Kidney (tissue), 14 donors: ENCODE measurements around the gene CALU. TPM values are rescaled to one million over a fixed set of nuclear protein-coding genes. Genes with fewer than 3 reads are reported as not detected.

Source experiments
- DNase-seq, 5 donors: peaks; one replicate each; pipeline ENCODE4 v3.0.0-alpha.2; 2013 to 2020
- FAIRE-seq: peaks from 2 replicates; lab custom pipeline; 2012; peaks lifted over from hg19 to GRCh38; lab: Jason Lieb, UNC
- H3K27ac ChIP-seq, 2 donors: one replicate each; pipeline ENCODE4 v1.7.0; 2013; ENCODE audit warnings: low read depth in 2 of 2, low read length in 2 of 2, inconsistent platforms in 1 of 2
- H3K27me3 ChIP-seq: one replicate; pipeline ENCODE4 v1.7.1; 2013; ENCODE audit warnings: low read length, inconsistent platforms; ENCODE audit not compliant: control insufficient read depth, insufficient read depth
- H3K36me3 ChIP-seq, 3 donors: one replicate each; pipeline versions ENCODE4 v1.7.0 to v1.7.1; 2013; ENCODE audit warnings: low read length in 3 of 3, control low read depth in 1 of 3, inconsistent platforms in 1 of 3; ENCODE audit not compliant: insufficient read depth in 3 of 3, control insufficient read depth in 2 of 3
- H3K4me1 ChIP-seq, 3 donors: one replicate each; pipeline versions ENCODE4 v1.7.0 to v1.7.1; 2013; ENCODE audit warnings: low read length in 3 of 3, inconsistent platforms in 1 of 3, low read depth in 1 of 3; ENCODE audit not compliant: control insufficient read depth in 2 of 3, insufficient read depth in 2 of 3
- H3K4me3 ChIP-seq, 3 donors: one replicate each; pipeline versions ENCODE4 v1.7.0 to v1.8.1; 2013; ENCODE audit warnings: low read length in 3 of 3, control low read depth in 1 of 3, inconsistent platforms in 1 of 3
- H3K9ac ChIP-seq, 3 donors: one replicate each; pipeline versions ENCODE4 v1.7.0 to v1.7.1; 2013; ENCODE audit warnings: low read length in 3 of 3, control low read depth in 1 of 3, inconsistent platforms in 1 of 3
- H3K9me3 ChIP-seq, 3 donors: one replicate each; pipeline versions ENCODE4 v1.7.0 to v1.7.1; 2013; ENCODE audit warnings: low read length in 3 of 3, control low read depth in 1 of 3, inconsistent platforms in 1 of 3; ENCODE audit not compliant: control insufficient read depth in 2 of 3, insufficient read depth in 1 of 3
- CTCF ChIP-seq: IDR thresholded peaks from 3 replicates; pipeline ENCODE4 v1.5.1; 2012; ENCODE audit warnings: mild to moderate bottlenecking, moderate library complexity, borderline replicate concordance; ENCODE audit not compliant: insufficient read depth; ENCODE audit errors: extremely low read depth
- intact Hi-C: fragments of 100-400 bp; cut with DNase I; formaldehyde crosslinking; loops from one replicate; pipeline ENCODE4 v1.11.1; 2022
- polyA plus RNA-seq: library from polyadenylated mRNA; stranded (reverse); fragments of 350-450 nt; fragmentation: Illumina TruSeq; extraction: RNeasy Lipid Tissue Mini Kit (QIAGEN cat#74804); gene quantifications from one replicate; pipeline ENCODE4 v1.2.3, GENCODE V29; 2014; ENCODE audit warnings: low read depth, low replicate concordance; ENCODE audit not compliant: insufficient read depth
- total RNA-seq: library from RNA; stranded (reverse); fragmentation: NEBNext Ultra II Directional; extraction: Animal tissue kit (Norgen Biotek cat#: 25700); gene quantifications from one replicate; pipeline ENCODE4 v1.2.1, GENCODE V29; 2021
- donor health status: control.
- donor health status: control.
- donor health status: control.
- donor health status: control.
- donor health status: control.
- donor health status: DM: yes; HTN: yes; CAD: no.
- donor health status: Normal renal cell carcinoma (clear cell type).

The CALU gene
- total and polyA plus RNA-seq, 2 donors from 2014 or later: 32.9 to 75.1 TPM

- Histone ChIP-seq H3K9ac (no peak overlapping the region), H3K4me3 (no peak overlapping the region), H3K36me3 (no peaks in the 10 kb centered on the region), H3K27me3 (no peaks in the 10 kb centered on the region), H3K27ac (no peak overlapping the region), H3K4me1 (no peaks in the 10 kb centered on the region), H3K9me3 (peaks cover 0 to 4% (median 0%) of the 10 kb centered on the region in 3 donors)
- no peak for FAIRE-seq
- TF ChIP-seq CTCF: no peak
- no peak for DNase-seq
- intact Hi-C loops: no loop called here
Observed at GRCh38 chr7:128778946-128779345, 39.8 kb downstream of the CALU start.

- intact Hi-C loops: no loop called here
- DNase-seq (no peak), FAIRE-seq (no peak)
- no peak overlapping the region for H3K9ac ChIP-seq
- no peaks in the 10 kb centered on the region for H3K27me3 ChIP-seq
- peaks cover 0 to 4% (median 0%) of the 10 kb centered on the region in 3 donors for H3K9me3 ChIP-seq
- no peaks in the 10 kb centered on the region for H3K4me1 ChIP-seq
- H3K27ac ChIP-seq: no peak overlapping the region
- H3K4me3 ChIP-seq: no peak overlapping the region
- H3K36me3 ChIP-seq: no peaks in the 10 kb centered on the region
- TF ChIP-seq CTCF: no peak
Observed at GRCh38 chr7:128781126-128781525, 42.0 kb downstream of the CALU start.

GRCh38 chr7:128781851-128782250, 42.7 kb downstream of the CALU start:
- H3K27ac ChIP-seq: no peak overlapping the region
- H3K36me3 ChIP-seq: no peaks in the 10 kb centered on the region
- intact Hi-C loops: no loop called here
- no peak overlapping the region for H3K4me3 ChIP-seq
- DNase-seq (no peak), FAIRE-seq (no peak)
- no peaks in the 10 kb centered on the region for H3K4me1 ChIP-seq
- no peak overlapping the region for H3K9ac ChIP-seq
- H3K9me3 ChIP-seq: peaks cover 0 to 4% (median 0%) of the 10 kb centered on the region in 3 donors
- no peaks in the 10 kb centered on the region for H3K27me3 ChIP-seq
- TF ChIP-seq CTCF: no peak
